A549 treated with CORT108297 at 1 μM for 4 hours (cell line): ENCODE data around the gene TLR3. TPM values are rescaled to one million over a fixed set of nuclear protein-coding genes. Genes with fewer than 3 reads are reported as not detected.

Source experiments
- total RNA-seq: library from RNA; stranded (reverse); fragments of 200-300 nt; extraction: Qiagen RNA extraction; gene quantifications from 5 replicates; pipeline ENCODE4 v1.2.3, GENCODE V29; 2022

Gene TLR3
- total RNA-seq = 0.29 to 0.52 TPM (median 0.41 TPM) in 5 replicates

GRCh38 chr4:186068581-186069348, at the start of gene TLR3:
TSS of gene TLR3 (plus strand) at chr4:186069156. CDS start at chr4:186076620, 7,464 bp downstream.

GRCh38 chr4:186104114-186104889, 35.3 kb downstream of the TLR3 start, which contains the start of gene FAM149A:
TSS of gene FAM149A (plus strand) at chr4:186104704.

Other genes with a start within 250 kb of the TLR3 start
- gene FAM149A, start 35.5 kb downstream of the TLR3 start, total RNA-seq = 1.4 to 1.8 TPM (median 1.7 TPM) in 5 replicates
- 2.7 to 3.8 TPM (median 2.8 TPM) in 5 replicates for gene CYP4V2, start 122.4 kb downstream of the TLR3 start, total RNA-seq
- gene KLKB1, start 158.4 kb downstream of the TLR3 start, total RNA-seq = 0.07 TPM in 1 of 5 replicates, not detected in the others
- gene F11, start 197.0 kb downstream of the TLR3 start, total RNA-seq = not detected in 5 replicates